CD14-positive monocyte (primary cell): ENCODE measurements around the gene DCC. TPM values are rescaled to one million over a fixed set of nuclear protein-coding genes. Genes with fewer than 3 reads are reported as not detected.

Source experiments
- DNase-seq, 3 donors: peaks; one replicate each; pipeline ENCODE4 v3.0.0-alpha.2; 2011 to 2022
- H2AFZ ChIP-seq: 2 replicates; pipeline ENCODE4 v1.6.0; 2012; ENCODE audit warnings: mild to moderate bottlenecking, low read depth, low read length, inconsistent platforms; ENCODE audit not compliant: insufficient read depth, poor library complexity, severe bottlenecking
- H3K27ac ChIP-seq, 2 donors: 1 replicate in 1 of 2; 2 replicates in 1 of 2; pipeline ENCODE4 v1.5.1; 2012 to 2013; ENCODE audit warnings: low read length in 2 of 2, control low read depth in 1 of 2, inconsistent platforms in 1 of 2, low read depth in 1 of 2, mild to moderate bottlenecking in 1 of 2
- H3K27me3 ChIP-seq, 2 donors: one replicate each; pipeline versions ENCODE4 v1.6.0 to v1.6.1; 2011 to 2013; ENCODE audit warnings: low read length in 2 of 2; ENCODE audit not compliant: control insufficient read depth in 2 of 2, insufficient read depth in 2 of 2
- H3K36me3 ChIP-seq, 2 donors: replicated peaks in 1 of 2; 1 replicate in 1 of 2; 2 replicates in 1 of 2; pipeline versions ENCODE4 v1.5.1 to v1.6.1; 2012 to 2013; ENCODE audit warnings: low read length in 2 of 2, control low read depth in 1 of 2, inconsistent platforms in 1 of 2, mild to moderate bottlenecking in 1 of 2; ENCODE audit not compliant: insufficient read depth in 2 of 2, control insufficient read depth in 1 of 2
- H3K4me1 ChIP-seq, 2 donors: 1 replicate in 1 of 2; 2 replicates in 1 of 2; pipeline versions ENCODE4 v1.5.1 to v1.6.1; 2012 to 2013; ENCODE audit warnings: low read length in 2 of 2, control low read depth in 1 of 2, inconsistent platforms in 1 of 2, mild to moderate bottlenecking in 1 of 2, moderate library complexity in 1 of 2; ENCODE audit not compliant: insufficient read depth in 2 of 2, control insufficient read depth in 1 of 2
- H3K4me2 ChIP-seq: replicated peaks from 2 replicates; pipeline ENCODE3; 2012; ENCODE audit warnings: low read length, moderate library complexity, mild to moderate bottlenecking; ENCODE audit not compliant: poor library complexity, severe bottlenecking; ENCODE audit errors: extremely low read depth
- H3K4me3 ChIP-seq, 3 experiments: fragments of 200-600 bp in 1 of 3; sonication (generic) in 1 of 3; replicated peaks in 1 of 3; 1 replicate in 2 of 3; 2 replicates in 1 of 3; pipeline ENCODE4 v1.5.1; 2011 to 2013; ENCODE audit warnings: low read length in 3 of 3, mild to moderate bottlenecking in 3 of 3, control low read depth in 2 of 3, low read depth in 2 of 3, inconsistent platforms in 1 of 3, moderate library complexity in 1 of 3
- H3K79me2 ChIP-seq: 2 replicates; pipeline ENCODE4 v1.6.0; 2012; ENCODE audit warnings: mild to moderate bottlenecking, control low read depth, inconsistent platforms, low read length, moderate library complexity; ENCODE audit not compliant: insufficient read depth
- H3K9ac ChIP-seq: 2 replicates; pipeline ENCODE4 v1.6.0; 2017; ENCODE audit warnings: low read length, mild to moderate bottlenecking; ENCODE audit not compliant: insufficient read depth, poor library complexity, severe bottlenecking
- H3K9me3 ChIP-seq, 2 donors: replicated peaks in 1 of 2; 1 replicate in 1 of 2; 2 replicates in 1 of 2; pipeline versions ENCODE4 v1.5.1 to v1.6.1; 2012 to 2013; ENCODE audit warnings: low read length in 2 of 2, control low read depth in 1 of 2; ENCODE audit not compliant: control insufficient read depth in 1 of 2, insufficient read depth in 1 of 2
- H4K20me1 ChIP-seq: 2 replicates; pipeline ENCODE4 v1.6.0; 2012; ENCODE audit warnings: mild to moderate bottlenecking, low read length, control low read depth, moderate library complexity; ENCODE audit not compliant: insufficient read depth
- H3K27ac Mint-ChIP-seq, 7 donors: one replicate each; pipeline ENCODE4 v1.8.0; 2020; ENCODE audit warnings: mild to moderate bottlenecking in 7 of 7, mixed read lengths in 7 of 7, moderate library complexity in 6 of 7, inconsistent platforms in 2 of 7
- H3K27me3 Mint-ChIP-seq, 3 donors: one replicate each; pipeline ENCODE4 v1.8.0; 2021 to 2022; ENCODE audit warnings: low read depth in 3 of 3, mild to moderate bottlenecking in 3 of 3, mixed read lengths in 3 of 3, moderate library complexity in 3 of 3, inconsistent platforms in 1 of 3
- H3K36me3 Mint-ChIP-seq, 2 donors: one replicate each; pipeline ENCODE4 v1.8.0; 2020; ENCODE audit warnings: mixed read lengths in 2 of 2, inconsistent platforms in 1 of 2, mild to moderate bottlenecking in 1 of 2
- H3K4me1 Mint-ChIP-seq: one replicate; pipeline ENCODE4 v1.8.0; 2020; ENCODE audit warnings: mild to moderate bottlenecking, mixed read lengths
- H3K4me3 Mint-ChIP-seq, 2 donors: one replicate each; pipeline ENCODE4 v1.8.0; 2020; ENCODE audit warnings: mild to moderate bottlenecking in 2 of 2, mixed read lengths in 2 of 2, moderate library complexity in 1 of 2
- H3K9me3 Mint-ChIP-seq, 7 donors: one replicate each; pipeline ENCODE4 v1.8.0; 2020 to 2022; ENCODE audit warnings: mixed read lengths in 7 of 7, mild to moderate bottlenecking in 6 of 7, moderate library complexity in 6 of 7, inconsistent platforms in 2 of 7
- CTCF ChIP-seq: fragments of 200-600 bp; IDR thresholded peaks from one replicate; pipeline ENCODE4 v1.8.0; 2022; ENCODE audit warnings: antibody characterized with exemption, mild to moderate bottlenecking
- WGBS: methylation state at CpG from one replicate; pipeline ENCODE4 v1.1.5; 2013; ENCODE audit warnings: missing lambda C conversion rate; ENCODE audit not compliant: insufficient coverage; 5-methylcytosine and 5-hydroxymethylcytosine counted together
- intact Hi-C, 2 donors: fragments of 100-400 bp; cut with micrococcal nuclease; formaldehyde crosslinking; loops; one replicate each; pipeline versions ENCODE4 v1.15.0 to v1.15.1; 2023
- polyA plus RNA-seq, 3 donors: library from polyadenylated mRNA; depleted of rRNA in 1 of 3; unstranded in 2 of 3; stranded (reverse) in 1 of 3; fragments of 300-500 nt in 2 of 3; fragments of >200 nt in 1 of 3; fragmentation: Illumina TruSeq in 2 of 3; gene quantifications; 1 replicate in 2 of 3; 2 replicates in 1 of 3; pipeline ENCODE4 v1.2.3, GENCODE V29; 2012 to 2021

DCC gene
- polyA plus RNA-seq, 3 donors, result not detected

GRCh38 chr18:52781113-52781512 lies 441.1 kb downstream of the DCC start:
- intact Hi-C loops, result no loop called here
- no peaks in the 10 kb centered on the region for H3K4me1 Mint-ChIP-seq
- WGBS, result 40% methylated on average over 1 of the region's 5 CpGs
- DNase-seq, result no peak
- no peak overlapping the region for H3K27ac Mint-ChIP-seq
- Histone ChIP-seq H3K9me3 (no peaks in the 10 kb centered on the region), H3K4me1 (no peaks in the 10 kb centered on the region), H2AFZ (no peak overlapping the region), H3K36me3 (no peaks in the 10 kb centered on the region), H3K4me3 (no peak overlapping the region), H3K4me2 (no peak overlapping the region), H3K27ac (no peak overlapping the region), H4K20me1 (no peaks in the 10 kb centered on the region), H3K9ac (no peak overlapping the region), H3K79me2 (no peaks in the 10 kb centered on the region), H3K27me3 (no peaks in the 10 kb centered on the region)
- no peaks in the 10 kb centered on the region for H3K36me3 Mint-ChIP-seq
- H3K9me3 Mint-ChIP-seq, result peaks cover 0 to 5% (median 4%) of the 10 kb centered on the region in 7 donors
- TF ChIP-seq CTCF, result no peak
- no peak overlapping the region for H3K4me3 Mint-ChIP-seq
- no peaks in the 10 kb centered on the region for H3K27me3 Mint-ChIP-seq

- H3K27ac ChIP-seq, result no peak overlapping the region
- 25% methylated on average over 1 of the region's 2 CpGs for WGBS
- H4K20me1 ChIP-seq, result no peaks in the 10 kb centered on the region
- peaks cover 7 to 35% (median 19%) of the 10 kb centered on the region in 7 donors for H3K9me3 Mint-ChIP-seq
- no peak overlapping the region for H2AFZ ChIP-seq
- H3K79me2 ChIP-seq, result no peaks in the 10 kb centered on the region
- no peak for TF ChIP-seq CTCF
- no peaks in the 10 kb centered on the region for H3K27me3 ChIP-seq
- no peaks in the 10 kb centered on the region for H3K36me3 Mint-ChIP-seq
- no peaks in the 10 kb centered on the region for H3K36me3 ChIP-seq
- no peak overlapping the region for H3K4me3 Mint-ChIP-seq
- H3K4me1 Mint-ChIP-seq, result no peaks in the 10 kb centered on the region
- H3K9ac ChIP-seq, result no peak overlapping the region
- no peak for DNase-seq
- no peak overlapping the region for H3K4me3 ChIP-seq
- H3K4me2 ChIP-seq, result no peak overlapping the region
- no peaks in the 10 kb centered on the region for H3K27me3 Mint-ChIP-seq
- no peaks in the 10 kb centered on the region for H3K4me1 ChIP-seq
- intact Hi-C loops, result loop anchor here in 1 of 2 donors (10.0 kb wide), 1 partner anchor 77 kb away; no protein-coding TSS in a partner anchor
- peaks cover 28 to 45% of the 10 kb centered on the region in 2 donors for H3K9me3 ChIP-seq
- H3K27ac Mint-ChIP-seq, result no peak overlapping the region
These were observed 451.3 kb downstream of the DCC start for GRCh38 chr18:52791321-52791720.
